GM12873 (cell line): ENCODE data around the gene ANKMY1.

Experiments
- CTCF ChIP-seq: IDR thresholded peaks from 2 replicates; pipeline ENCODE4 v1.5.1; 2012; ENCODE audit warnings: low read depth, mild to moderate bottlenecking, moderate library complexity, low read length, control low read depth; ENCODE audit not compliant: insufficient read depth; ENCODE audit errors: missing control alignments

Gene ANKMY1

GRCh38 chr2:240523451-240524281, 34.1 kb downstream of the ANKMY1 start:
- TF ChIP-seq CTCF, result no peak

- no peak for TF ChIP-seq CTCF
These were observed 35.4 kb downstream of the ANKMY1 start for GRCh38 chr2:240522406-240522805.

- TF ChIP-seq CTCF, result no peak
These were observed 36.8 kb downstream of the ANKMY1 start for GRCh38 chr2:240520974-240521350.

GRCh38 chr2:240520130-240520973, 37.4 kb downstream of the ANKMY1 start:
- TF ChIP-seq CTCF, result no peak

GRCh38 chr2:240519396-240520129, 38.2 kb downstream of the ANKMY1 start:
- no peak for TF ChIP-seq CTCF

- TF ChIP-seq CTCF, result no peak
These were observed 38.8 kb downstream of the ANKMY1 start for GRCh38 chr2:240518981-240519380.

- no peak for TF ChIP-seq CTCF
These were observed 40.4 kb downstream of the ANKMY1 start for GRCh38 chr2:240517342-240517741.
